IPS-15b (cell line): ENCODE data around the gene PMM1.
A peak's percentile ranks its signal among the peaks of the same experiment; 100 is the strongest.
"Not testable (repeated sequence)": the region's sequence is repeated elsewhere in the genome, so short reads cannot be mapped to it uniquely, and the experiment has no call there.

ENCODE experiments used
- H3K27me3 ChIP-seq: one replicate; pipeline ENCODE4 v1.6.1; 2013; ENCODE audit warnings: low read length; ENCODE audit not compliant: control insufficient read depth, insufficient read depth
- H3K36me3 ChIP-seq: one replicate; pipeline ENCODE4 v1.6.1; 2013; ENCODE audit warnings: low read length; ENCODE audit not compliant: control insufficient read depth, insufficient read depth
- H3K4me1 ChIP-seq: one replicate; pipeline ENCODE4 v1.6.1; 2013; ENCODE audit warnings: mild to moderate bottlenecking, low read length; ENCODE audit not compliant: control insufficient read depth, insufficient read depth
- H3K4me3 ChIP-seq: one replicate; pipeline ENCODE4 v1.5.1; 2013; ENCODE audit warnings: low read depth, low read length
- H3K9ac ChIP-seq: one replicate; pipeline ENCODE4 v1.6.1; 2013; ENCODE audit warnings: low read depth, mild to moderate bottlenecking, low read length
- H3K9me3 ChIP-seq: one replicate; pipeline ENCODE4 v1.6.1; 2013; ENCODE audit warnings: mild to moderate bottlenecking, low read length; ENCODE audit not compliant: control insufficient read depth, insufficient read depth

PMM1 gene

GRCh38 chr22:41589391-41590241 lies at the start of gene PMM1:
PMM1 (minus strand) TSS chr22:41589840; CDS start chr22:41589805, 35 bp downstream.
- H3K36me3 ChIP-seq: no peaks in the 10 kb centered on the region
- H3K27me3 ChIP-seq: no peaks in the 10 kb centered on the region
- peak within 1 kb of the TSS; percentile 91 for H3K4me3 ChIP-seq
- H3K9ac ChIP-seq: peak within 1 kb of the TSS; percentile 73
- H3K9me3 ChIP-seq: no peaks in the 10 kb centered on the region
- H3K4me1 ChIP-seq: no peaks in the 10 kb centered on the region

- H3K4me1 ChIP-seq: no peaks in the 10 kb centered on the region
- peaks cover 50% of the 10 kb centered on the region for H3K36me3 ChIP-seq
- no peak overlapping the region for H3K4me3 ChIP-seq
- H3K9ac ChIP-seq: no peak overlapping the region
- H3K27me3 ChIP-seq: no peaks in the 10 kb centered on the region
- no peaks in the 10 kb centered on the region for H3K9me3 ChIP-seq
Observed at GRCh38 chr22:41638748-41639147, 49.1 kb upstream of the PMM1 start.

GRCh38 chr22:41638124-41638523 lies 48.5 kb upstream of the PMM1 start:
- no peak overlapping the region for H3K4me3 ChIP-seq
- no peaks in the 10 kb centered on the region for H3K27me3 ChIP-seq
- peaks cover 52% of the 10 kb centered on the region for H3K36me3 ChIP-seq
- no peak overlapping the region for H3K9ac ChIP-seq
- no peaks in the 10 kb centered on the region for H3K9me3 ChIP-seq
- H3K4me1 ChIP-seq: no peaks in the 10 kb centered on the region

GRCh38 chr22:41637623-41638022 lies 48.0 kb upstream of the PMM1 start:
- H3K36me3 ChIP-seq: peaks cover 49% of the 10 kb centered on the region
- H3K4me1 ChIP-seq, H3K4me3 ChIP-seq, H3K9me3 ChIP-seq, H3K27me3 ChIP-seq, H3K9ac ChIP-seq: not testable (repeated sequence)

GRCh38 chr22:41636467-41636866 lies 46.8 kb upstream of the PMM1 start:
- Histone ChIP-seq H3K4me3 (no peak overlapping the region), H3K27me3 (no peaks in the 10 kb centered on the region), H3K9me3 (no peaks in the 10 kb centered on the region), H3K4me1 (no peaks in the 10 kb centered on the region), H3K9ac (no peak overlapping the region), H3K36me3 (peaks cover 41% of the 10 kb centered on the region)

- not testable (repeated sequence) for H3K4me1 ChIP-seq, H3K9ac ChIP-seq, H3K27me3 ChIP-seq, H3K9me3 ChIP-seq, H3K4me3 ChIP-seq
- H3K36me3 ChIP-seq: peaks cover 40% of the 10 kb centered on the region
Observed at GRCh38 chr22:41634610-41635009, 45.0 kb upstream of the PMM1 start.

- peaks cover 34% of the 10 kb centered on the region for H3K36me3 ChIP-seq
- not testable (repeated sequence) for H3K4me3 ChIP-seq, H3K9me3 ChIP-seq, H3K4me1 ChIP-seq, H3K27me3 ChIP-seq, H3K9ac ChIP-seq
Observed at GRCh38 chr22:41631615-41632014, 42.0 kb upstream of the PMM1 start.

- H3K36me3 ChIP-seq: peaks cover 32% of the 10 kb centered on the region
- H3K9me3 ChIP-seq, H3K9ac ChIP-seq, H3K4me3 ChIP-seq, H3K27me3 ChIP-seq, H3K4me1 ChIP-seq: not testable (repeated sequence)
Observed at GRCh38 chr22:41631115-41631514, 41.5 kb upstream of the PMM1 start.

- no peaks in the 10 kb centered on the region for H3K27me3 ChIP-seq
- H3K9ac ChIP-seq: no peak overlapping the region
- H3K36me3 ChIP-seq: peaks cover 49% of the 10 kb centered on the region
- no peaks in the 10 kb centered on the region for H3K9me3 ChIP-seq
- H3K4me1 ChIP-seq: peaks cover 5% of the 10 kb centered on the region
- no peak overlapping the region for H3K4me3 ChIP-seq
Observed at GRCh38 chr22:41625577-41625976, 35.9 kb upstream of the PMM1 start.

GRCh38 chr22:41621911-41622179 lies 32.2 kb upstream of the PMM1 start:
- Histone ChIP-seq H3K27me3 (no peaks in the 10 kb centered on the region), H3K4me3 (peak overlapping the region; percentile 98), H3K36me3 (peaks cover 24% of the 10 kb centered on the region), H3K9ac (peak overlapping the region; percentile 85), H3K4me1 (peaks cover 13% of the 10 kb centered on the region), H3K9me3 (no peaks in the 10 kb centered on the region)

GRCh38 chr22:41621099-41621910 lies 31.7 kb upstream of the PMM1 start, which contains the start of gene XRCC6:
XRCC6 (plus strand) TSS chr22:41621295; CDS start chr22:41622005, 710 bp downstream.
- H3K36me3 ChIP-seq: peaks cover 20% of the 10 kb centered on the region
- peaks cover 13% of the 10 kb centered on the region for H3K4me1 ChIP-seq
- H3K27me3 ChIP-seq: no peaks in the 10 kb centered on the region
- H3K9ac ChIP-seq: peak within 1 kb of the TSS; percentile 94
- H3K4me3 ChIP-seq: peak within 1 kb of the TSS; percentile 98
- no peaks in the 10 kb centered on the region for H3K9me3 ChIP-seq

- Histone ChIP-seq H3K9me3 (no peaks in the 10 kb centered on the region), H3K4me3 (peak within 1 kb of the TSS; percentile 98), H3K36me3 (peaks cover 20% of the 10 kb centered on the region), H3K27me3 (no peaks in the 10 kb centered on the region), H3K4me1 (peaks cover 13% of the 10 kb centered on the region), H3K9ac (peak within 1 kb of the TSS; percentile 94)
Observed at GRCh38 chr22:41620589-41621098, 31.0 kb upstream of the PMM1 start, which contains the start of gene DESI1. DESI1 (minus strand) TSS chr22:41621043; CDS start chr22:41620839, 204 bp downstream.
